Activated CD4-positive, alpha-beta memory T cell treated with anti-CD3 and anti-CD28 coated beads for 36 hours (primary cell): ENCODE results near the gene NDUFA13. TPM values are rescaled to one million over a fixed set of nuclear protein-coding genes. Genes with fewer than 3 reads are reported as not detected.
"Not testable (repeated sequence)": the region's sequence is repeated elsewhere in the genome, so short reads cannot be mapped to it uniquely, and the experiment has no call there.

Experiments
- CTCF ChIA-PET: fragments of 350-600 bp; sonication (Branson Sonifier 250); formaldehyde crosslinking; loops from one replicate; lab custom pipeline; 2021; ENCODE audit warnings: antibody characterized with exemption, inconsistent platforms; lab: Charles Lee
- POLR2A ChIA-PET: fragments of 350-600 bp; sonication (Branson Sonifier 250); formaldehyde crosslinking; loops from one replicate; lab custom pipeline; 2021; ENCODE audit warnings: antibody characterized with exemption; lab: Charles Lee
- DNase-seq: peaks from one replicate; pipeline ENCODE4 v3.0.0-alpha.2; 2020
- H3K27ac Mint-ChIP-seq: one replicate; pipeline ENCODE4 v1.8.0; 2021; ENCODE audit warnings: mixed read lengths
- H3K27me3 Mint-ChIP-seq: one replicate; pipeline ENCODE4 v1.8.0; 2021; ENCODE audit warnings: mixed read lengths
- H3K36me3 Mint-ChIP-seq: one replicate; pipeline ENCODE4 v1.8.0; 2021; ENCODE audit warnings: mixed read lengths
- H3K4me1 Mint-ChIP-seq: one replicate; pipeline ENCODE4 v1.8.0; 2021; ENCODE audit warnings: low read depth, mixed read lengths
- H3K4me3 Mint-ChIP-seq: one replicate; pipeline ENCODE4 v1.8.0; 2021; ENCODE audit warnings: mild to moderate bottlenecking, mixed read lengths
- H3K9me3 Mint-ChIP-seq: one replicate; pipeline ENCODE4 v1.8.0; 2021; ENCODE audit warnings: mixed read lengths
- intact Hi-C: fragments of 100-400 bp; cut with micrococcal nuclease; formaldehyde crosslinking; loops from one replicate; pipeline ENCODE4 v1.15.1; 2023
- total RNA-seq, 2 experiments: library from RNA; stranded (reverse); gene quantifications; one replicate each; pipeline ENCODE4 v1.2.3, GENCODE V29; 2021

Gene NDUFA13
- total RNA-seq: 100 to 1,000 TPM; 365 to 374 TPM

GRCh38 chr19:19515642-19516519, at the start of gene NDUFA13:
TSS of gene NDUFA13 (plus strand) at chr19:19516225. CDS start at chr19:19516239, 14 bp downstream.
- intact Hi-C loops: loop anchor here (2.0 kb wide), 1 partner anchor 25 kb away; no protein-coding TSS in a partner anchor
- CTCF ChIA-PET: interaction anchor here (0.6 to 2.6 kb wide), 7 partner anchors 16 to 151 kb away, joined by 3 to 20 read pairs (median 4); no protein-coding TSS in a partner anchor
- POLR2A ChIA-PET: interaction anchor here (0.6 to 1.6 kb wide), 8 partner anchors 13 to 451 kb away, joined by 3 to 8 read pairs (median 4); no protein-coding TSS in a partner anchor

GRCh38 chr19:19468424-19469050, 47.5 kb upstream of the NDUFA13 start:
- no peak for DNase-seq
- ChIA-PET CTCF (interaction anchor here (3.0 kb wide), 1 partner anchor 22 kb away, joined by 9 read pairs; no protein-coding TSS in a partner anchor), POLR2A (interaction anchor here (0.7 kb wide), 1 partner anchor 9 kb away, joined by 3 read pairs; no protein-coding TSS in a partner anchor)
- Mint-ChIP-seq H3K9me3 (peaks cover 17% of the 10 kb centered on the region), H3K27ac (no peak overlapping the region), H3K27me3 (no peaks in the 10 kb centered on the region), H3K4me1 (peaks cover 64% of the 10 kb centered on the region), H3K4me3 (no peak overlapping the region), H3K36me3 (peaks cover 44% of the 10 kb centered on the region)
- intact Hi-C loops: no loop called here

More at GRCh38 chr19:19515642-19516519, at the start of gene NDUFA13:
- H3K4me1 Mint-ChIP-seq: peaks cover 27% of the 10 kb centered on the region
- H3K27me3 Mint-ChIP-seq: no peaks in the 10 kb centered on the region
- peaks cover 21% of the 10 kb centered on the region for H3K36me3 Mint-ChIP-seq
- H3K4me3 Mint-ChIP-seq: peak within 1 kb of the TSS; percentile 94
- H3K27ac Mint-ChIP-seq: peak within 1 kb of the TSS; percentile 94
- H3K9me3 Mint-ChIP-seq: no peaks in the 10 kb centered on the region
- peak; percentile 97 for DNase-seq

GRCh38 chr19:19470579-19470978, 45.4 kb upstream of the NDUFA13 start:
- H3K4me3 Mint-ChIP-seq: no peak overlapping the region
- no peaks in the 10 kb centered on the region for H3K27me3 Mint-ChIP-seq
- intact Hi-C loops: no loop called here
- ChIA-PET POLR2A (no interaction called here), CTCF (interaction anchor here (3.0 kb wide), 1 partner anchor 20 kb away, joined by 9 read pairs; no protein-coding TSS in a partner anchor)
- peak overlapping the region; percentile 29 for H3K27ac Mint-ChIP-seq
- peaks cover 40% of the 10 kb centered on the region for H3K36me3 Mint-ChIP-seq
- H3K9me3 Mint-ChIP-seq: peaks cover 17% of the 10 kb centered on the region
- no peak for DNase-seq
- H3K4me1 Mint-ChIP-seq: peaks cover 70% of the 10 kb centered on the region

- Mint-ChIP-seq H3K27me3 (no peaks in the 10 kb centered on the region), H3K4me1 (peaks cover 74% of the 10 kb centered on the region), H3K27ac (peak overlapping the region; percentile 19), H3K36me3 (peaks cover 32% of the 10 kb centered on the region), H3K4me3 (no peak overlapping the region), H3K9me3 (peaks cover 17% of the 10 kb centered on the region)
- CTCF ChIA-PET: interaction anchor here (0.6 kb wide), 1 partner anchor 19 kb away, joined by 3 read pairs; no protein-coding TSS in a partner anchor
- intact Hi-C loops: no loop called here
- POLR2A ChIA-PET: no interaction called here
- no peak for DNase-seq
These were observed 44.3 kb upstream of the NDUFA13 start for GRCh38 chr19:19471682-19472081.

GRCh38 chr19:19472106-19472505, 43.9 kb upstream of the NDUFA13 start:
- H3K9me3 Mint-ChIP-seq: peaks cover 17% of the 10 kb centered on the region
- H3K4me1 Mint-ChIP-seq: peaks cover 78% of the 10 kb centered on the region
- H3K4me3 Mint-ChIP-seq: not testable (repeated sequence)

GRCh38 chr19:19475015-19475765, 40.8 kb upstream of the NDUFA13 start:
- intact Hi-C loops: loop anchor here (2.0 kb wide), 1 partner anchor 16 kb away; no protein-coding TSS in a partner anchor
- CTCF ChIA-PET: interaction anchor here (0.7 to 2.2 kb wide), 3 partner anchors 15 to 45 kb away, joined by 3 to 10 read pairs (median 5); no protein-coding TSS in a partner anchor
- Mint-ChIP-seq H3K4me1 (peaks cover 85% of the 10 kb centered on the region), H3K27ac (peak overlapping the region; percentile 84), H3K27me3 (no peaks in the 10 kb centered on the region), H3K4me3 (no peak overlapping the region), H3K9me3 (no peaks in the 10 kb centered on the region), H3K36me3 (peaks cover 14% of the 10 kb centered on the region)
- DNase-seq: no peak
- POLR2A ChIA-PET: interaction anchor here (0.6 kb wide), 1 partner anchor 31 kb away, joined by 3 read pairs; no protein-coding TSS in a partner anchor

More at GRCh38 chr19:19472106-19472505, 43.9 kb upstream of the NDUFA13 start:
- CTCF ChIA-PET, intact Hi-C loops, H3K27me3 Mint-ChIP-seq, DNase-seq, POLR2A ChIA-PET: not testable (repeated sequence)
- Mint-ChIP-seq H3K36me3 (peaks cover 28% of the 10 kb centered on the region), H3K27ac (peak overlapping the region; percentile 19)

GRCh38 chr19:19475849-19476828, 39.9 kb upstream of the NDUFA13 start:
- Mint-ChIP-seq H3K27ac (peak overlapping the region; percentile 61), H3K27me3 (no peaks in the 10 kb centered on the region), H3K36me3 (peaks cover 15% of the 10 kb centered on the region), H3K4me3 (no peak overlapping the region), H3K9me3 (no peaks in the 10 kb centered on the region), H3K4me1 (peaks cover 86% of the 10 kb centered on the region)
- intact Hi-C loops: loop anchor here (2.0 kb wide), 1 partner anchor 17 kb away; no protein-coding TSS in a partner anchor
- CTCF ChIA-PET: interaction anchor here (1.0 to 2.2 kb wide), 4 partner anchors 12 to 70 kb away, joined by 3 to 10 read pairs (median 6); partner anchors contain the start of gene GATAD2A
- no peak for DNase-seq
- POLR2A ChIA-PET: no interaction called here

GRCh38 chr19:19477705-19478383, 38.2 kb upstream of the NDUFA13 start:
- H3K36me3 Mint-ChIP-seq: peaks cover 13% of the 10 kb centered on the region
- intact Hi-C loops: no loop called here
- DNase-seq: no peak
- peak overlapping the region; percentile 5 for H3K27ac Mint-ChIP-seq
- POLR2A ChIA-PET: no interaction called here
- H3K4me3 Mint-ChIP-seq: no peak overlapping the region
- CTCF ChIA-PET: interaction anchor here (1.6 kb wide), 1 partner anchor 72 kb away, joined by 7 read pairs; the partner anchor contains the start of gene GATAD2A
- no peaks in the 10 kb centered on the region for H3K9me3 Mint-ChIP-seq
- no peaks in the 10 kb centered on the region for H3K27me3 Mint-ChIP-seq
- peaks cover 82% of the 10 kb centered on the region for H3K4me1 Mint-ChIP-seq

GRCh38 chr19:19480688-19481087, 35.3 kb upstream of the NDUFA13 start:
- Mint-ChIP-seq H3K27me3 (no peaks in the 10 kb centered on the region), H3K4me3 (no peak overlapping the region), H3K36me3 (peaks cover 8% of the 10 kb centered on the region), H3K9me3 (no peaks in the 10 kb centered on the region), H3K4me1 (peaks cover 62% of the 10 kb centered on the region), H3K27ac (peak overlapping the region; percentile 28)
- CTCF ChIA-PET: interaction anchor here (0.6 to 1.1 kb wide), 2 partner anchors 52 to 74 kb away, joined by 3 to 4 read pairs; no protein-coding TSS in a partner anchor
- POLR2A ChIA-PET: interaction anchor here (0.6 to 1.0 kb wide), 3 partner anchors 8 to 113 kb away, joined by 3 to 4 read pairs (median 3); partner anchors contain the start of gene GATAD2A
- peak; percentile 54 for DNase-seq
- intact Hi-C loops: no loop called here
